Suprapubic skin (tissue), 3 donors: ENCODE data around the gene GPR146.

Source experiments
- CTCF ChIP-seq, 2 donors: fragments of 200-600 bp in 1 of 2; fragments of 450-650 bp in 1 of 2; sonication (generic) in 1 of 2; IDR thresholded peaks; one replicate each; pipeline ENCODE4 v1.5.1; 2016 to 2019; ENCODE audit warnings: antibody characterized with exemption in 2 of 2, mild to moderate bottlenecking in 1 of 2, moderate library complexity in 1 of 2
- POLR2A ChIP-seq, 2 donors: fragments of 450-650 bp; IDR thresholded peaks; one replicate each; pipeline ENCODE4 v1.6.1; 2017; ENCODE audit warnings: antibody characterized with exemption in 2 of 2, mild to moderate bottlenecking in 2 of 2, moderate library complexity in 2 of 2

GRCh38 chr7:1043552-1044188 lies 676 bp upstream of the GPR146 start:
- TF ChIP-seq CTCF (IDR thresholded peaks at IDR 0.05) (no peak), POLR2A (IDR thresholded peaks at IDR 0.05) (no peak)
